SKM-1 treated with dmso at 0.1 percent for 144 hours (cell line): ENCODE measurements around the gene ARHGAP8.
"Not testable (repeated sequence)": the region's sequence is repeated elsewhere in the genome, so short reads cannot be mapped to it uniquely, and the experiment has no call there.

ENCODE experiments used
- DNase-seq: peaks from one replicate; lab custom pipeline; 2025; ENCODE audit not compliant: unreplicated experiment; lab: John Stamatoyannopoulos, UW

The ARHGAP8 gene

DNA sequence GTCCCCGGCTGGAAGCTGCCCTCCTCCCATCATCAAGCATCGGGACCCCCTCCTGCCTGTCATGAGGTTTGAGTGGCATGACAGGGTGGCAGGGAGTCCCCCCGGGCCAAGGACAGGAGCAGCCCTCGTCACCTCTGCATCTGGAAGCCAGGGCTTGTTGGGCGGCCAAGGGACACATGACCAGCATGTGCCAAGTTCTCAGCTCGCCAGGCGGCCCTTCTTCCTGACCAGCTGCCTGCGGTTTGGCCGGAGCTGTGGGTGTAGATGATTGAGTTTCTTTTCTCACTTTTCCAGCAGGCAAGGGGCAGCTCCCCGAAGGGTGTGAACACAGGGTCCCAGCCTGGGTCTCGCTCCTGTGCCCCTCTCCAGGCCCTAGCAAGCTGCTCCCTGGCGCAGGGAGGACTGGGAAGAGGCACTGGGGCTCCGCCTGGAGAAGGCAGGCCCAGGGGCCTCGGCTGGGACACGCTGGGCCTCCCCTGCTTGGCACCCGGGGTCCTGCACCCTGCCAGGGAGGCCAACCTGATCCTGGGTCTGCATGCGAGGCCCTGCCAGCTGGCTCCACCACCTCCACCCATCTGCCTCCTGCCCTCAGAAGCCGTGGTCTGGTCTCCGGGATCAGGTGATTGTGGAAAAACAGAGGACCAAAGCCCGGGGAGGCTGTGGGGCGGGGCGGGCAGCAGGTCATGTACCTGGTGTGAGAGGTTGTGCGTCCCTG is 13.4 kb downstream of the ARHGAP8 start:
- no peak for DNase-seq

DNA sequence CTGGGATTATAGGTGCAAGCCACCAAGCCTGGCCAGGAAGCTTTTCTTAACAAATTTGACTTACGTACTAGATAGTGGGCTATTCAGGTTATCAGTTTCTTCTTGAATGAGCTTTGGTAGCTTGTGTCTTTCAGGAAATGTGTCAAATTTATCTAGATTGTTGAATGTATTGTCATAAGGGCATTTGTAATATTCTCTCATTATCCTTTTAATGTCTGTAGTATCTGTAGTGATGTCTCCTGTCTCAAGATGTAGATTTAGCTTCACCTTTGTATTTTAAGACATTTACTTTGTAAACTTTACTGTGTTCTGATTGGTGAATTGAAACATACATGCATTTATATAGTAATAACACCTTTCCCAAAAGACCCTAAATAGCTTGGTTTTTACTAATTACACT is 20.7 kb downstream of the ARHGAP8 start:
- DNase-seq: no peak

DNA sequence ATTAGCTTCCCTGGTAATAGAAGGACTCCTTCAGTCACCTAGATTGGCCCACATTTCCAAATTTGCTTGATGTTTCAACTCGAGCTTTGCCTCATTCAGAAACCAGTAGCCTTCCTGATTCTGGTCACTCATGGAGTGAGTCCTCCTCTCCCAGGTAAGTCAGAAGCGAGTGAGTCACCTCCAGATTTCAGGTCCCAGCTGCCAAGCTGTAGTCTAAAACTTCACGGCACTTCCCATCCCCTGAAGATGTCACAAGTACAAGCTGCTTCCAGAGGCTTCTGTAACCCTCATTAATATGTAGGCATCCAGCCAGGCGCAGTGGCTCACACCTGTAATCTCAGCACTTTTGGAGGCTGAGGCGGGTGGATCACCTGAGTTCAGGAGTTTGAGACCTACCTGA is 23.5 kb downstream of the ARHGAP8 start:
- no peak for DNase-seq

DNA sequence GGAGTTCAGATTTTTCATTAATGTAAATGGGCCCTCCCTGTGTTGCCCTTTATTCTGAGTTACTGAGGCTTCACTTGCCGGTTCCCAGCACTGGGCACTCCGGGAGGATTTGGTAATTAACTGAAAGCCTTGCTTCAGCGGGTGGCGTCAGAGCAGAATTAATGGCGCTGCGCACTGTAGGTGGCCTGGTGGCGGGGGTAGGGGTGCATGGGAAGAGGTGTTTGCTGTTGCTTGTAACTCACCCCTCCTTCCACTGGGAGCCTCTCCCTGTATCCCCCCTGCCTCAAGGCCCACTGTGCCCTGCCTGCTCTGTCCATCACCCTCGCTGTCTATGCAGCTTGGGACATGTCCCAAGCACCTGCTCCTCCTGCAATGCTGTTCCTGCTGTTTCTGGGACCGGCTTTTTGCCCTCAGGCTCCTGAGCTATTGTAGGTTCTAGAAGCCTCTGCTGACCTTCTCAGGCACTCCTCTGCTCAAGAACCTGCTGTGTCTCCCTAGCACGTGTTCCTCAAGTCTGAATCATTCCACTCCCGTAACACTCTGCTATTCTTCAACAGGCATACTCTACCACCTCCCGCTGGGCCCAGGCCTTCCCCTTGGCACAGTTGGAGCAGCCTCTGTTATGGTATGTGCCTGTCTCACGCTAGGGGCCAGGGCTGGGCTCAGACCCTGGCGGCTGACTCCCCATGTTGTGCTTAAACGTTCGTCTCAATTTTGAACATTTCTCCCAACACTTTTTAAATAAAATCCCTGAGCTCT is 24.4 kb downstream of the ARHGAP8 start:
- DNase-seq: no peak

DNA sequence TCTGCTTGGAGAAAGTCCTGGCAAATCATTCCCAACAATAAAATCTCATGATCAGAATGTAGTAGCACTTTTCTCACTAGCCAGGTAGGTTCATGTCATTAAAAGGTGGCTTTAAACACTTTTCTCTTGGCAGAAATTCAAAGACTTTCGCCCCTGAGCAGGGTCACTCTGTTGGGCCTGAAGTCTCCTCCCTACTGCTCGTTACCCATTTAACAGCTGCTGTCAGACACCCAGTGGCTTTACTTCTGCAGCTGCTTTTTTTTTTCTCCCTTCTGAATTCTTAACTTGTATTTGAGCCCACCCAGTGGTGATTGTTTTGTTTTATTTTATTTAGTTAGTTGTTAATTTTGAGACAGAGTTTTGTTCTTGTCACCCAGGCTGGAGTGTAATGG is 25.0 kb downstream of the ARHGAP8 start:
- DNase-seq: no peak

DNA sequence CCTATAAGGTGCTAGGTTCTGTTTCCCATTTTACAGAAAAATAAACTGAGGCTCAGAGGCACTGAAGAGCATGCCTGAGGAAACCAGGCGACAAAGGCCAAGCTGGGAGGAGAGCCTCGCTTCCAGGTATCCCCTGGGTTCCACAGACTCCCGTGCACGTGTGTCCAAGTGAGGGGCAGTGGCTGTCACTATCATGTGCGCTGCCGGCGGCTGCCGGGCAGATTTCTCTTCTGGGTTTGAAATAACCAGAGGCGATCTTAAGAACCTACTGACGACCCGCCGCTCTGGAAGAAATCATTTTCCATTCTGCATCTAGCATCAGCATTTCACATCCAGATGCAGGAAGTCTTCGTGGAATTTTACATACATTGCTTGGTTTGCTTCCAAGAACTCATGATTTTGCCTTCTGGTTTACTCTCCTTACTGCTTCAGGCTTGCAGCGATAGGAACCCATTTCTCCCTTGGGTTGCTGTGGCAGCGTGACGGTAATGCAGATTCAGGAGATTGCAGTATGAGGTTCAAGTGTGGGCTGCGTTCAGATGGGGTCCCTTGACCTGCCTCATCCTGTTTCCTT is 28.6 kb downstream of the ARHGAP8 start:
- DNase-seq: no peak

DNA sequence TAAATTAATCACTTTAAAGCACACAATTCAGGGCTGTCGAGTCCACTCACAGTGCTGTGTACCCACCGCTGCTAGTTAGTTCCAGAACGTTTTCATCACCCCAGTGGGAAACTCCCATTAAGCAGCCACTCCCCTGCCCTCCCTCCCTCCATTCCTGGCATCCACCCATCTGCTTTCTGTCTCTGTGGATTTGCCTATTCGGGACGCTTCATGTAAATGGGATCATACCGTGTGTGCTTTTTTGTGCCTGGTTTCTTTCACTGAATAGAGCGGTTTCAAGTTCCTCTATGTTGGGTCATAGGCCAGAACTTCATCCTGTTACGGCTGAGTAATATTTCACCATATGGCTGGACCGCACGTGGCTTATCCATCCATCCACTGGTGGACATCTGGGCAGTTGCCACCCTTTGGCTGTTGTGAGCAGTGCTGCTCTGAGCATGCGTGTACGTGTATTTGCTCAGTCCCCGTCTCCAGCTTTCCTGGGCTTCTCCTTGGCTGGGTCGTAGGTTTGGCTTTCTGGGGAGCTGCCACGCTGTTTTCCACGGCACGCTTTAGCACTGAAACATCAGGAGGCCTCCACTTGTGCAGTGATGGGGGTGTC is 30.1 kb downstream of the ARHGAP8 start:
- no peak for DNase-seq

DNA sequence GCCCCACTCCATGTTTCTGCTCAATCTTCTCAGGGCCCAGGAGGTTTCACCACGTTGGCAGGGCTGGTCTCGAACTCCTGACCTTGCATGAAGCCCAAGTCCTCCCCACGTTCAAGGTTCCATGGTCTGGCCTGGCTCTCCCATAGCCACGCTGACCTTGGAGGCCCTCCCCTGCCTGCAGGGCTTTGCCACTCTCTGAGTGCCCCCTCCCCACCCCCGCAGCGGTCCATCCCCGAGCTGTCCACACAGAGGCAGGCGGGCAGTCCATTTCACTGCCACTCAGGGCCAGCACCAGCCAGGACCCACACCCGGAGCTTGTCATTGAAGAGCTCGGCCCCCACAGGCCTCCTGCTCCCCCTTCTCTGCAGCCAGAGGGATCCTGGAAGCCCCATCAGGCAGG is 30.7 kb downstream of the ARHGAP8 start:
- DNase-seq: no peak

DNA sequence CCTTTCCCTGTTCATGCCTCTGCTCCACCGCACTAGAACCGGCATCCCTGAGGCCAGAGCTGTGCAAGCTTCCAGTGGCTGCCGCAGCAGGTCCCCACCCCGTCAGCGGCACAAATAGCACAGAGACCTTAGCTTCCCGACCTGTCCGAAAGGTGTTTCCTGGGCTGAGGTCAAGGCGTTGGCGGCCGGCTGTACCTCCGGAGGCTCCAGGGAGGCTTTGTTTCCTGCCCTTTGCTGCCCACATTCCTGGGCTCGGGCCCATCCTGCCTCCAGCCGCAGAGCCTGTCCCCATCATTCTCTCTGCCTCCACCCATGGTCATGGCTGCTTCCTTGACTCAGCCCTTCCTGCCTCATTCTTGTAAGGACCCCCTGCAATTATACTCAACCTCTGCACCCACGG is 31.2 kb downstream of the ARHGAP8 start:
- no peak for DNase-seq

DNA sequence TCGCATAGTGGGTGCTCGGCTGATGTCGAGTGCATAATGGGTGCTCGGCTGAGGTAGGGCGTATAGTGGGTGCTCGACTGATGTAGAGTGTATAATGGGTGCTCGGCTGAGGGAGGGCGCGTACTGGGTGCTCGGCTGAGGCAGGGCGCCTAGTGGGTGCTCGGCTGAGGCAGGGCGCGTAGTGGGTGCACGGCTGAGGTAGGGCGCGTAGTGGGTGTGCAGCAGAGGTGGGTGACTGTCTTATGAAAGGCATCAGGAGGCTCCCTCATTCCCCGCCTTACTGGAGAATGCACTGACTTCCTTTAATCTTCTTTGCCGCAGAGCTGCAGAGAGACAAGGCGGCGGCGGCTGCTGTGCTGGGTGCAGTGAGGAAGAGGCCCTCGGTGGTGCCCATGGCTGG is 33.8 kb downstream of the ARHGAP8 start:
- DNase-seq: no peak

DNA sequence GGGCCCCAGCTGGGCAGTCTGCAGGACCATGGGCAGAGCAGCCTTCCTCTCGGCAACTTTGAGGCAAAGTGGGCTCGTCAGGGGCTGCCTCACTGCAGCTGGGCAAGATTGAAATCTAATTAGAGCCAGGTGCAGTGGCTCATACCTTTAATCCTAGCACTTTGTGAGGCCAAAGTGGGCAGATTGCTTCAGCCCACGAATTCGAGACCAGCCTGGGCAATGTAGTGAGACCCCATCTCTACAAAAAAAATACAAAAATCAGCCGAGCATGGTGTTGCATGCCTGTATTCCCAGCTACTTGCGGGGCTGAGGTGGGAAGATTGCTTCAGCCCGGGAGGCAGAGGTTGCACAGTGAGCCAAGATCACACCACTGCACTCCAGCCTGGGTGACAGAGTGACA is 34.2 kb downstream of the ARHGAP8 start:
- DNase-seq: no peak

DNA sequence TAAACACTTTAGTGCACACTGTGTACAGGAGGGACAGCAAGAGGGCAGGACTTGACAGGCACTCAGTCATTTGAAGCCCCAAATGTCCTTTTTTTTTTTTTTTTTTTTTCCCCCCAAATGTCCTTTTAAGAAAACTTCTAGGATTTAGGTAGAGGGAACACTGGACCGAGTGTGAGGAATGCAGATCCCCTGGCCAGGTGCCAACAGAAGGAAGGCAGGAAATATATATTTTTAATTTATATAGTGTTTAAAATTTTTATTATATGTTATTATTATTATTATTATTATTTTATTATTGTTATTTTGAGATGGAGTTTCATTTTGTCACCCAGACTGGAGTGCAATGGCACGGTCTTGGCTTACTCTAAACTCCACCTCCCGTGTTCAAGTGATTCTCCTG is 35.5 kb downstream of the ARHGAP8 start:
- DNase-seq: no peak

DNA sequence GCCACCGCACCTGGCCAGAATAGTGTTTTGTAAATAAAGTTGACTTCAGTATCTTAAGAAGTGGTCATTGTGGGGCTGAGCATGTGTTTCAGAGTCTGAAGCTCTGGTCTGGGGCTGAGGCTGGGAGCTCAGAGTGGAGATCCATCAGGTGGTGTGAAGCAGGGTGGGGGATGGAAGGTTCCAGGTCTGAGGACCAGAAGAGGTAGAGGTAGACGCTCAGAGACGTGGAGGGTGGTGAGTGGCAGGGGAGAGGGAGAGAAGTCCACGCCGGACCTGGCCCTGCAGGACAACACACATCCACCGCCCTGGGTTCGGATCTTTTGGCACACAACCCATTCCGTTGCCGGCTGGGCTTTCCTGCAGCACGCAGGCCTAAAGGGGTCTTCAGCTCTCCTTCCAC is 40.7 kb downstream of the ARHGAP8 start:
- no peak for DNase-seq

DNA sequence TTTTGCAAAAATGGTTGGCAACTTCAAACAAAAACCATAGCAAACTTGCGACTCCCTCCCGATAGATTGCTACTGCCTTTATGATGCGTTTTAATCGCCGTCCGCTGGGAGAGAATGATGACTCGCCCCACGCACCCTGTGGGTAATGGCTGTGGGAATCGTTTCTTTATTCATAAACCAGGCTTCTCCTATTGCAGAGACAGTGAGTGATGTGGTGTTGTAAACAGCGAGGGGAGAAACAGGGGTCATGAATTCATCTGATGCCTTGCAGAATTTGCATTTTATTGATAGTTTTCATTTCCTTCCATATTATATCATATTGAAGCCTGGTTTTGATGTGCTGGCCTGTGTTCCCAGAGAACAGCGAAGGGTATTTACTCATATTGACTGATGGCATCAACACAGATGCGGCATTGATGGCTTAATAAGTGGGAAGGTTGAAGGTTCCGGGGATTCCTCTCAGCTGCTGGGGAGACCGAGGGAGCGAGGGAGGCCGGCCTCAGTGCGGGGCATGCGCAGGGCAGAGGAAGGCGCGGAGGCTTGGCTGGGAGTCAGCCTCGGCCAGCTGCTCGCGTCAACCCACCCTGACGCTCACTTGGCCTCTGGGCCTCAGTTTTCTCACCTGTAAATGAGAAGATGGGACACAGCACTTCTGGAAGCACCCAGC is 41.3 kb downstream of the ARHGAP8 start:
- DNase-seq: no peak

DNA sequence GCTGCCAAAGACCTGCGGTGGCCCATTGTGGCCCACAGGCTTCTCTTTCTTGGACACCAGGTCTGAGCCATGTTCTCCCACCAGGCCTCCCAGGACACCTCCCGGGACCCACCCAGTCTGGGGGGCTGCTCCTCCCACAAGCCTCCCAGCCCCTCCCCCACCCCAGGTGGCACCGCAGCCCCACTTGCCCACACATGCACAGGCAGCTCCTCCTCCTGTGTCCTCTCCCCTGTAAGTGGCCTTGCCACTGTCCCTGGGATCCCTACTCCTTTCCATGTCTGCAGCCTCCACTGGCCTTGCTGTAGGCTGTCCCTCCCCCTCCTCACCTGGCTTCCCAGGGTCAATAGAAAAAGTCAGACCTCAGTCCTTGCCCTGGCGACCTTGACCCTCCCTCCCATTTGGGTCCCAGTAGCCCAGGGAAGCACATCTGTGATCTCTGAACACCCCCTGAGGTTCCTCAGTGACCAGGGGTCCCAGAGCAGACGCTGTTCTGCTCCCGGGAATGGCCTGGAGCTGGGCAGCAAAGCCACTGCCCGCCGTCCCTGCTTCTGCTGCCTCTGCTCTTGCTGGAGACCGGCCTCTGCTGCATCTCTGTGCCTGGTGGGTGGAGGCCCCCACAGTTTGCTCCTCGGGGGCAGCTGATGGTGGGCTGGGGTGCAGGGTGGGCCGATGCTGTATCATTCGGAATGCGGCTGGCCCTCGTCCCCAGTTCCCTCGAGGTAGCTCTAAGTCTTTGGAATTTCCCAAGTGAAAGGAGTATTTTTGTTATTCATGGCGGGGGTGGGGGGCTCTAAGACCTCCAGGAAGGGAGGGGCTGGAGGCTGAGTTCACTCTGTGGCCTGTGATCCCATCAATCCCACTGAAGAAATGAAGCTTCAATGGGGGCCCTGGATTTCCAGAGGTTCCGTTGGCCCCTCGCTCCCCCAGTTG is 43.6 kb downstream of the ARHGAP8 start:
- DNase-seq: no peak

DNA sequence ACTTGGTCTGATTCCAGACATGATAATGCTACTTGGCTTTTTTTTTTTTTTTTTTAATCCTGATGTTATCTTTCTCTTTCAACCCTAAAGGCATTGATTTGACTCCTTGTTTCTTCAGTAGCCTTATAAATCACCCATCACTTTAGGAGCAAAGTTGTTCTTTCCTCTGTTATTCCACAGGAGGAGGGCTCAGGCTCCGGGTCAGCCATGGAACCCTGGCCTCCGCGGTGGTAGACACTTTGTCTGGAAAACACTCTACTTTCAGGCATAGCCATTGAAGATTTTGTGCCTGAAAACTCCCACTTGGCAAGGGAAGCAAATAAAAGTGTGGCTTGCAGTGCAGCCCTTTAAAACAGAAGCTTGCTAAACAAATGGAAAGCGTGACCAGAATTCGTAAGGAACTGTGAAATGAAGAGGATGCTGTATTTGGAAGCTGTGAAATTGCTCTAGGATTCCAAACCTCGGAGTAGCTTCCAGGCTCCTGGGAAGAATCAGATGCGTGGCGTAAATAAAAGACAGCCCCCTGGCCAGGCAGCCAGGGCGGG is 44.9 kb downstream of the ARHGAP8 start:
- no peak for DNase-seq

DNA sequence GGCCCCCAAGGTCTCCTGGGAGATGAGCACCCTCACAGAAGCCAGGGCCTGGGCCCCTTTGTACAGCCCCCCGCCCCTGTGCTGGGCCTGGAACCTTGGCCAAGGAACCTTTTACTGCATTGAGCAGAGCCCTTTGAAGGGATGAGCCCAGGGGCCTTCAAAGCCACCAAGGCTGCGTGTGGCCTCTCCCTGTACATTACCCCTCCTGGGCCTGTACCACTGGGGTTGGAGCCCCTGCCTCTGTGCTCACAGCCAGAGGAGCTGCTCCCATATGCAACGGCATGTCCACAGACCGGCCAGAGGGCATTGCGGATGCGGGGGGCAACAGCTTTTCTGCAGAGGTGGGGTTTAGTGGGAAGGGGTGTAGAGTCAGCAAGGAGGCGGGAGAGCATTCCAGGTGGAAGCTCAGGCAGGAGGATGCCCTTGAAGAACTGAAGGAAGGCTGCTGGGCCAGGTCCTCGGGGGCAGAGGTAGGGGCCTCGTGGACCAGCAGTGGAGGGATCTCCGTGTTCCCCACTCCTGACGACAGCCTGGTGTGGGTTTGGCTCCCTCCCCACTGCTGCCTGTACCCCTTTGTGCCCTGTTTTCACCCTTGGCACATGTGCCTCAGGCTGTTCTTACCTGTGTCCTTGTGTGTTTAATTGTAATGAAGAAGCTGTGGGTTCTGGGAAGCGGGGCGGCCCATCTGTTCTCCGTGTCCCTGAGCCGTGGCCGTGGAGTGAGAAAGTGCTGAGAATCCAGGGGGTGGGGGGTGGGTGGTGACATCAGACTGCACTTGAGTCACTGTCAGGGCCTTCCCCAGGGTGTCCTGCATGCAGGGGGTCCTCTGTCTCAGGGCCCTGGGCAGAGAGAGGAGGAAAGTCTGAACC is 46.9 kb downstream of the ARHGAP8 start:
- DNase-seq: no peak

DNA sequence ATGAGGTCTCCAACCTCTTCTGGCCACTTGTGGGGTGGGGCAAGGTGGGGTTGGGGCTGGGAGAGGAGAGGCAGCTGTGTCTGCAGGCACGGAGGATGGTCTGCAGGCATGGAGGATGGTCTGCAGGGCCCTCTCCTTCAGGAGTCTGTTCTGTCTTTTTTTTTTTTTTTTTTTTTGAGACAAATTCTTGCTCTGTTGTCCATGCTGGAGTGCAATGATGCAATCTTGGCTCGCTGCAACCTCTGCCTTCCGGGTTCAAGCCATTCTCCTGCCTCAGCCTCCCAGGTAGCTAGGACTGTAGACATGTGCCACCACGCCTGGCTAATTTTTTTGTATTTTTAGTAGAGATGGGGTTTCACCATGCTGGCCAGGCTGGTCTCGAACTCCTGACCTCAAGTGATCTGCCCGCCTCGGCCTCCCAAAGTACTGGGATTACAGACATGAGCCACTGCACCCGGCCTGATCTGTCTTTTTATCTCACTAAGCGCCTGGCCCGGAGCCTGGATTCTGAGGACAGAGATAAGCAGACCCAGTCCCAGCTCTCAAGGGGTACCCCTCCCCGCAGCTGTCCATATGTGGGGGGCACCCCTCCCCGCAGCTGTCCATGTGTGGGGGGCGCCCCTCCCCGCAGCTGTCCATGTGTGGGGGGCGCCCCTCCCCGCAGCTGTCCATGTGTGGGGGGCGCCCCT is 47.7 kb downstream of the ARHGAP8 start:
- DNase-seq: not testable (repeated sequence)

DNA sequence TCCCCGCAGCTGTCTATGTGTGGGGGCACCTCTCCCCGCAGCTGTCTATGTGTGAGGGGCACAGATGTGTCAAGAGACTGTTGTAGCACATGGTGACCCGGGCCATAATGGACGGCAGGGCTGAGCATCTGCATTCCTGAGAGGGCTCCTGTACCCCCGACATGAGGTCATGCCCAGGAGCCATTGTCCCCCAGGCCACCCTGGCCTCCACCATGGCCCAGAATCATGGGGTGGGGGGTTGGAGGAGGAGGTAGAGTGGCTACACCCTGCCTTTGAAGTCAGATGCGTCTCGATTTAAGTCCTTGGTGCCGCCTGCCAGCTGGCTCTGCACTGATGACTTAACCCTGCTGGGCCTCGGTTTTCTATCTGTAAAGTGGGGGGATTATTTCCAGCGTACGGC is 49.1 kb downstream of the ARHGAP8 start:
- no peak for DNase-seq
